ENCODE data around the gene UQCR11.

GRCh38 chr19:1626417-1627010 lies 21.3 kb upstream of the UQCR11 start:
- no peak for TF ChIP-seq CTCF (IDR thresholded peaks at IDR 0.05; ENCODE audit: poor library complexity)
- no peak for TF ChIP-seq EZH2phosphoT487 (IDR thresholded peaks at IDR 0.05; ENCODE audit: low read depth, severe bottlenecking, unreplicated experiment)

Measured in hepatocyte (in vitro differentiated cells).